Midbrain (tissue), 1 donor: ENCODE measurements around the gene REL.

Experiments used
- DNase-seq: peaks from one replicate; lab custom pipeline; 2025; lab: John Stamatoyannopoulos, UW

The REL gene

DNA sequence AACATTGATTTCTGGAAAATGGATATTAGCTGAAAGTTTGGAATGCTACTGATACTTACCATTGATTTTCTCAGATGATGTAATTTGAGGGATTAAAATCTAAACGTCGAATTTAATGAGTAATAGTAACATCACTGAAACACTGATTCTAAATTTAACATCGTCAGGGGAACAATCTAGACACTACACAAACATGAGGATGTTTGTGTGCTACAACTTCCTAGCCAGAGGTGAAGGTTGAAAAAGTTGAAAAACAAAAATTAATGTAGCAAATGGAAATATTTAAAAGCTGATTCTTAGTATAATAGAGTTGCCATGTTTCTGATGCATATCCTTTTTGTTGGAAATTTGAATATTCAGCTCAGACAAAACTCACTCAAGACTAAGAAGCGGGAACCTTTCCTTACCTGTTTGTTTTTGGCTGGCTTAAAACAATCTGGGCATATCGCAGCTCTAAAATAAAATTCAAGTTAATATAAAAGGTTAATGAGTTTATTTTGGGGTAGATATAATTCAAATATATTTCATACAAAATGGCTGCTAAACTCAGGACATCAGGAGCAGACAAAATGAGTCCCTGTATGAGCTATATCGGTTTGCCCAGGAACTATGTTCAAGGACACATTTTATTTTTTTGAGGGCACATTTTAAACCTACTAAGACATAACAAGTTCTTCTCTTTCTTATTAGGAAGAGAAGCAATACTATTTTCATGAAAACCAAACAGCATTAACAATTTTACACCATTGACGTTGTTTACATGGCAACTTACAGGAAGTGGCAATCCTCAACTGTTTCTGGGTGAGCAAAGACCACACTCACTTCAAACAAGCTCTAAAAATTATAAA is 83.5 kb downstream of the REL start:
- no peak for DNase-seq

DNA sequence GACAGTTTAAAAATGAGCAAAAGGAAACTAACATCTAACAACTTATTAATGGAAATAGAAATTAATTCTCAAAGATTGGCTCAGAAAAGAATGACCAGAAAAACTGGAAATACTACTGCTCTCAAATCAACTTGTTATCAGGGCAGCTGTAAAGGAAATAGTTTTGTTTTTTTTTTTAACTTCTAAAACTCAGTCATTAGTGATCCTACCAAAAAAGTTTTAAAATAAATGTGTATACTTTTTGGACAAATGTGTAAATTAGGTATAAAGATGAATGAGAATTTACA is 84.1 kb downstream of the REL start:
- no peak for DNase-seq

DNA sequence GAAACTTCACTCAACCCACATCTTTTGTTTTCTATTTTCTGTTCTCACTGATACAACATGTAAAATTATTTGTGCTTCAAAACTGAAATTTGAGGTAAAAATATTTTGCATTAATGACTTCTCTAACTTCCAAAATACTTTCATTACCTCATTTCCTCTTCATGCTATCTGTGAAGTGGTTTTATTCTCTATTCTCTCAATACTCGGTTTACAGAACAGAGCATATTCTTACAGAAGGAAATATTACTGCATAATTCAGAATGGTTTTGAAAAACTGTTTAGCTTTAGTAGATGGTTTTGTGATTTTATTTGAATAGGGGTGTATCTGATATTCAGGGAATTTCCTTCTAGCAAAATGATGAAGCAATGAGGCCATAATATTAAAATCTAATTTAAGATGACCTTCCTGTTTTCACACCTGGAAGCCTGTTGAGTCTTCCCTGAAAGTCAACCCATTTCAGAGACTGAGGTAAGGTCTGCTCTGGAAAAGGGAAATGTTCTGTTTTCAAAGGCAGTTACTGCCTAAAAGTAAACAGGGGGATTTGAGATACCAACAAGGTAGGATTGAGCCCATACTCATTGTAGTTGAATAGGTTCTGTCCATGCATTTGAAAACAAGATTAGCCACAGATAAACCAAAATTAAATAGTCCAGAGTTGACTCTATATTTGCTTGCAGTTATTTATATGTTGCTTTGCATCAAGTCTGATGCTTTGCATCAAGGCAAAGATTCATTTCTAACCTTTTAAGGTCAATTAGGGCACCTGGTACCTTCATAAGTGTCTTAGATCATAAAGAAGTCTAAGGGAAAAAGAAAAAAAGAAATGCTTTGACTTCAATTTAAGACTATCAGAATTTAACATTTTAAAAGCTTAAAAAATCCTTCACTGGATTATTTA is 85.4 kb downstream of the REL start:
- DNase-seq: no peak

DNA sequence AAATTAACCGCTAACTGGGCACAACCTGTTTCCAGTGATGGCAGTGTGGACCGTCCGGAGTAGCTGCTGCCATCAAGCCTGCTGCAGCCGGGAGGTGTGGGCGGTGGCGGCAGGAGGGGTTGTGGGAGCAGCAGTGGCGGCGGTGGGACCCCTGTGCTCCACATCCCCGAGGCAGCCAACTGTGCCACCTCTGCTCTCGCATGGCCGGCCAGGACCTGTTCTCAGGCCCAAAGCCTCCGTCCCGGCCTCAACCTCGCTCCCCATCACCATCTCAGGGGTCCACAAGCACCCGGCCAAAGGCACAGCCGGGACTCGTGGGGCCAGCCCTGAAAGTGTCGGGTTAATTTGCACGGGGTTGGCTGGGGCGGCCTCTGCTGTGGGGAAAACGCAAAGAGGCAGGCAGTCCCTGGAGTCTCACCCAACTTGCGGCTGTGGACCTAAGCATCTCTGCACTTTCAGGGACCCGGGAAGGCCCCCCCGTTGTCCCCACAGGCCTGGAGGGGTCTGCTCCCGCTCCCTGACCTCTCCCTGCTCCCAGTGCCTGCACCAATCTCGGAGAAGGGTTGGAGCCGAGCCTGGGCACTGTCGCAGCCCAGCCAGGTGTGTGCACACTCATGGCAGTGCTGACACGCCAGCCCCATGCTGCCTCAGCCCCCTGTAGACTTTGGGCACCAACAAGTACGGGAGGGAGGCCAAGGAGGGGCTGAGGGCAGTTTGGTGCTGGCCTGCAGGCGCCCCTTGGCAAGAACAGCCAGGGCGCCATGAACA is 91.7 kb downstream of the REL start:
- DNase-seq: no peak

DNA sequence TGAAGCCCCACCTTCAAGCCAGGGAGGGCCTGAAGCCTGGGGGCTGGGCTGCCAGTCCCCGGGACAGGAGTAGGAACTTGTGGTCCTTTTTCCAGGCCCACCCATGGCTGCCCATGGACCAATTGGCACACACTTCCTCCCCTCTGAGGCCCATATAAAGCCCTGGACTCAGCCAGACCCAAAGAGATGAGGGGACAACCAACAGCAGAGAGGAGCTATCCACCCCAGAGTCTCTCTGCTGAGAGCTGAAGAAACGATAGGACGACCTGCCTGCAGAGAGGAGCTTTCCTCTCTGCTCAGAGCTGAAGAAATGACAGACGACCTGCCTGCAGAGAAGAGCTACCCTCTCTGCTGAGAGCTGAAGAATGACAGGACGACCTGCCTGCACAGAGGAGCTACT is 92.3 kb downstream of the REL start:
- no peak for DNase-seq

DNA sequence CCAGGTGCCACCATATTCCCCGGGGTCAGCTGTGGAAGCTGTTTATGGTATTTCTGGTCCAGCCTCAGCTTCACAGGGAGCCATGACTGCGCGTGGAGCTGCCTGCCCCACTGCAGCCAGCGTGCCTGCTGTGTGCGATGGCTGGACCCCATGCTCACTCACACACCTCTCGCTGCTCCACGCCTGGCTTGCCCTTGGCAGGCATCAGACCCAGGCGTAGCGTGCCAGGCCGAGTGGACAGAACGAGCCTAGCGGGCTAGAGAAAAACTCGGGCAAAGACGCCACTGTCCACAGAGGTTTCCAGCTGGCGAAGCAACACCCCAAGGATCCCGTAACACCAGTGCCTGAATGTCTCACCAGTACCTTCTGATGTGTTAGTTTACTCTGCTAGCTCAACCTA is 93.3 kb downstream of the REL start:
- DNase-seq: no peak
